ENCODE results near the gene PKD1L1. TPM values are rescaled to one million over a fixed set of nuclear protein-coding genes. Genes with fewer than 3 reads are reported as not detected.
"Not testable (repeated sequence)": the region's sequence is repeated elsewhere in the genome, so short reads cannot be mapped to it uniquely, and the experiment has no call there.

The PKD1L1 gene, protein sequence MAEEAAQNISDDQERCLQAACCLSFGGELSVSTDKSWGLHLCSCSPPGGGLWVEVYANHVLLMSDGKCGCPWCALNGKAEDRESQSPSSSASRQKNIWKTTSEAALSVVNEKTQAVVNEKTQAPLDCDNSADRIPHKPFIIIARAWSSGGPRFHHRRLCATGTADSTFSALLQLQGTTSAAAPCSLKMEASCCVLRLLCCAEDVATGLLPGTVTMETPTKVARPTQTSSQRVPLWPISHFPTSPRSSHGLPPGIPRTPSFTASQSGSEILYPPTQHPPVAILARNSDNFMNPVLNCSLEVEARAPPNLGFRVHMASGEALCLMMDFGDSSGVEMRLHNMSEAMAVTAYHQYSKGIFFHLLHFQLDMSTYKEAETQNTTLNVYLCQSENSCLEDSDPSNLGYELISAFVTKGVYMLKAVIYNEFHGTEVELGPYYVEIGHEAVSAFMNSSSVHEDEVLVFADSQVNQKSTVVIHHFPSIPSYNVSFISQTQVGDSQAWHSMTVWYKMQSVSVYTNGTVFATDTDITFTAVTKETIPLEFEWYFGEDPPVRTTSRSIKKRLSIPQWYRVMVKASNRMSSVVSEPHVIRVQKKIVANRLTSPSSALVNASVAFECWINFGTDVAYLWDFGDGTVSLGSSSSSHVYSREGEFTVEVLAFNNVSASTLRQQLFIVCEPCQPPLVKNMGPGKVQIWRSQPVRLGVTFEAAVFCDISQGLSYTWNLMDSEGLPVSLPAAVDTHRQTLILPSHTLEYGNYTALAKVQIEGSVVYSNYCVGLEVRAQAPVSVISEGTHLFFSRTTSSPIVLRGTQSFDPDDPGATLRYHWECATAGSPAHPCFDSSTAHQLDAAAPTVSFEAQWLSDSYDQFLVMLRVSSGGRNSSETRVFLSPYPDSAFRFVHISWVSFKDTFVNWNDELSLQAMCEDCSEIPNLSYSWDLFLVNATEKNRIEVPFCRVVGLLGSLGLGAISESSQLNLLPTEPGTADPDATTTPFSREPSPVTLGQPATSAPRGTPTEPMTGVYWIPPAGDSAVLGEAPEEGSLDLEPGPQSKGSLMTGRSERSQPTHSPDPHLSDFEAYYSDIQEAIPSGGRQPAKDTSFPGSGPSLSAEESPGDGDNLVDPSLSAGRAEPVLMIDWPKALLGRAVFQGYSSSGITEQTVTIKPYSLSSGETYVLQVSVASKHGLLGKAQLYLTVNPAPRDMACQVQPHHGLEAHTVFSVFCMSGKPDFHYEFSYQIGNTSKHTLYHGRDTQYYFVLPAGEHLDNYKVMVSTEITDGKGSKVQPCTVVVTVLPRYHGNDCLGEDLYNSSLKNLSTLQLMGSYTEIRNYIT (N-terminal part only)
- polyA plus RNA-seq (2013, experiment 1 of 4) = not detected
- 0.04 TPM for polyA plus RNA-seq (2013, experiment 2 of 4)
- 0.05 TPM for polyA plus RNA-seq (2013, experiment 3 of 4)
- 0.12 TPM for polyA plus RNA-seq (2013, experiment 4 of 4)

GRCh38 chr7:47948141-47948790 lies at the start of gene PKD1L1:
PKD1L1 (minus strand) TSS chr7:47948466; CDS start chr7:47948440, 26 bp downstream.
- H3K27ac ChIP-seq (ENCODE audit: insufficient read depth, low read depth, low read length, poor library complexity, severe bottlenecking) = no peak within 1 kb of the TSS
- H3K4me3 ChIP-seq (ENCODE audit: insufficient read depth, low read depth, low read length) = no peak within 1 kb of the TSS
- no peaks in the 10 kb centered on the region for H3K9me3 ChIP-seq (ENCODE audit: control insufficient read depth, low read length)
- H3K36me3 ChIP-seq (ENCODE audit: control insufficient read depth, insufficient read depth, low read length) = no peaks in the 10 kb centered on the region
- H3K27me3 ChIP-seq (ENCODE audit: control insufficient read depth, insufficient read depth, low read length, poor library complexity, severe bottlenecking) = no peaks in the 10 kb centered on the region
- WGBS, 2 experiments = 91 to 93% methylated on average over 7 of the region's 7 CpGs
- H3K4me1 ChIP-seq (ENCODE audit: control insufficient read depth, insufficient read depth, low read length) = no peaks in the 10 kb centered on the region

GRCh38 chr7:47992446-47992845 lies 44.2 kb upstream of the PKD1L1 start:
- Histone ChIP-seq H3K27ac (ENCODE audit: insufficient read depth, low read depth, low read length, poor library complexity, severe bottlenecking) (peak overlapping the region; percentile 69), H3K4me3 (ENCODE audit: insufficient read depth, low read depth, low read length) (no peak overlapping the region), H3K9me3 (ENCODE audit: control insufficient read depth, low read length) (no peaks in the 10 kb centered on the region), H3K36me3 (ENCODE audit: control insufficient read depth, insufficient read depth, low read length) (no peaks in the 10 kb centered on the region), H3K4me1 (ENCODE audit: control insufficient read depth, insufficient read depth, low read length) (peaks cover 7% of the 10 kb centered on the region), H3K27me3 (ENCODE audit: control insufficient read depth, insufficient read depth, low read length, poor library complexity, severe bottlenecking) (no peaks in the 10 kb centered on the region)
- 68 to 70% methylated on average over 3 of the region's 3 CpGs for WGBS, 2 experiments

GRCh38 chr7:47991741-47992311 lies 43.6 kb upstream of the PKD1L1 start:
- Histone ChIP-seq H3K27ac (ENCODE audit: insufficient read depth, low read depth, low read length, poor library complexity, severe bottlenecking) (peak overlapping the region; percentile 69), H3K4me3 (ENCODE audit: insufficient read depth, low read depth, low read length) (peak overlapping the region; percentile 24)

GRCh38 chr7:47991270-47991669 lies 43.0 kb upstream of the PKD1L1 start:
- 82 to 83% methylated on average over 1 of the region's 1 CpG for WGBS, 2 experiments
- Histone ChIP-seq H3K36me3 (ENCODE audit: control insufficient read depth, insufficient read depth, low read length) (no peaks in the 10 kb centered on the region), H3K9me3 (ENCODE audit: control insufficient read depth, low read length) (no peaks in the 10 kb centered on the region), H3K4me3 (ENCODE audit: insufficient read depth, low read depth, low read length) (no peak overlapping the region), H3K27me3 (ENCODE audit: control insufficient read depth, insufficient read depth, low read length, poor library complexity, severe bottlenecking) (no peaks in the 10 kb centered on the region), H3K4me1 (ENCODE audit: control insufficient read depth, insufficient read depth, low read length) (peaks cover 7% of the 10 kb centered on the region), H3K27ac (ENCODE audit: insufficient read depth, low read depth, low read length, poor library complexity, severe bottlenecking) (no peak overlapping the region)

More at GRCh38 chr7:47991741-47992311, 43.6 kb upstream of the PKD1L1 start:
- 4 to 5% methylated on average over 26 of the region's 26 CpGs for WGBS, 2 experiments
- H3K27me3 ChIP-seq (ENCODE audit: control insufficient read depth, insufficient read depth, low read length, poor library complexity, severe bottlenecking) = no peaks in the 10 kb centered on the region
- H3K4me1 ChIP-seq (ENCODE audit: control insufficient read depth, insufficient read depth, low read length) = peaks cover 7% of the 10 kb centered on the region
- no peaks in the 10 kb centered on the region for H3K9me3 ChIP-seq (ENCODE audit: control insufficient read depth, low read length)
- H3K36me3 ChIP-seq (ENCODE audit: control insufficient read depth, insufficient read depth, low read length) = no peaks in the 10 kb centered on the region

DNA sequence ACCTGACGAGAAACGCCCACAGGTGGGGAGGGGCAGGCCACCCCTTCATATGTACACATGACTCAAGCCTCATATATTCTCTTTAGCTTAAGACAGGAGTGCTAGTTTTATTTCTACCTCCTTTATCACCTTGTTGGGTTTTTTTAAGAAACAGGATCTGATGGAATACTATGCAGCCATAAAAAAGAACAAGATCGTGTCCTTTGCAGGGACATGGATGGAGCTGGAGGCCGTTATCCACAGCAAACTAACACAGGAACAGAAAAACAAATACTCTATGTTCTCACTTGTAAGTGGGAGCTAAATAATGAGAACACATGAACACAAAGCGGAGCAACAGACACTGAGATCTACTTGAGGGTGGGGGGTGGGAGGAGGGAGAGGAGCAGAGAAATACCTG lies 42.3 kb upstream of the PKD1L1 start:
- 93 to 97% methylated on average over 5 of the region's 5 CpGs for WGBS, 2 experiments
- Histone ChIP-seq H3K4me1 (ENCODE audit: control insufficient read depth, insufficient read depth, low read length) (peaks cover 7% of the 10 kb centered on the region), H3K9me3 (ENCODE audit: control insufficient read depth, low read length) (no peaks in the 10 kb centered on the region)

GRCh38 chr7:47989607-47990400 lies 41.5 kb upstream of the PKD1L1 start:
- WGBS, 2 experiments = 52 to 53% methylated on average over 7 to 10 of the region's 10 CpGs
- H3K4me3 ChIP-seq (ENCODE audit: insufficient read depth, low read depth, low read length); H3K36me3 ChIP-seq (ENCODE audit: control insufficient read depth, insufficient read depth, low read length); H3K27me3 ChIP-seq (ENCODE audit: control insufficient read depth, insufficient read depth, low read length, poor library complexity, severe bottlenecking); H3K9me3 ChIP-seq (ENCODE audit: control insufficient read depth, low read length); H3K27ac ChIP-seq (ENCODE audit: insufficient read depth, low read depth, low read length, poor library complexity, severe bottlenecking); H3K4me1 ChIP-seq (ENCODE audit: control insufficient read depth, insufficient read depth, low read length): not testable (repeated sequence)

More for the DNA sequence above, 42.3 kb upstream of the PKD1L1 start:
- Histone ChIP-seq H3K27ac (ENCODE audit: insufficient read depth, low read depth, low read length, poor library complexity, severe bottlenecking) (no peak overlapping the region), H3K36me3 (ENCODE audit: control insufficient read depth, insufficient read depth, low read length) (no peaks in the 10 kb centered on the region), H3K4me3 (ENCODE audit: insufficient read depth, low read depth, low read length) (no peak overlapping the region), H3K27me3 (ENCODE audit: control insufficient read depth, insufficient read depth, low read length, poor library complexity, severe bottlenecking) (no peaks in the 10 kb centered on the region)

- Histone ChIP-seq H3K27me3 (ENCODE audit: control insufficient read depth, insufficient read depth, low read length, poor library complexity, severe bottlenecking) (no peaks in the 10 kb centered on the region), H3K4me1 (ENCODE audit: control insufficient read depth, insufficient read depth, low read length) (peaks cover 7% of the 10 kb centered on the region), H3K27ac (ENCODE audit: insufficient read depth, low read depth, low read length, poor library complexity, severe bottlenecking) (no peak overlapping the region), H3K4me3 (ENCODE audit: insufficient read depth, low read depth, low read length) (no peak overlapping the region), H3K9me3 (ENCODE audit: control insufficient read depth, low read length) (no peaks in the 10 kb centered on the region), H3K36me3 (ENCODE audit: control insufficient read depth, insufficient read depth, low read length) (no peaks in the 10 kb centered on the region)
- 92 to 93% methylated on average over 7 of the region's 8 CpGs for WGBS, 2 experiments
Measured at GRCh38 chr7:47988496-47989386, 40.5 kb upstream of the PKD1L1 start.

- Histone ChIP-seq H3K4me3 (ENCODE audit: insufficient read depth, low read depth, low read length) (no peak overlapping the region), H3K9me3 (ENCODE audit: control insufficient read depth, low read length) (no peaks in the 10 kb centered on the region), H3K27me3 (ENCODE audit: control insufficient read depth, insufficient read depth, low read length, poor library complexity, severe bottlenecking) (no peaks in the 10 kb centered on the region), H3K4me1 (ENCODE audit: control insufficient read depth, insufficient read depth, low read length) (no peaks in the 10 kb centered on the region), H3K36me3 (ENCODE audit: control insufficient read depth, insufficient read depth, low read length) (no peaks in the 10 kb centered on the region), H3K27ac (ENCODE audit: insufficient read depth, low read depth, low read length, poor library complexity, severe bottlenecking) (no peak overlapping the region)
- WGBS, 2 experiments = 76 to 84% methylated on average over 2 of the region's 2 CpGs
Measured at GRCh38 chr7:47982610-47983009, 34.3 kb upstream of the PKD1L1 start.
